GM12878 (cell line): ENCODE data around the gene MBTPS2.

Source experiments
- JUND ChIP-seq: IDR thresholded peaks from 2 replicates; pipeline ENCODE4 v1.6.1; 2012; ENCODE audit warnings: low read depth, mild to moderate bottlenecking, low read length, improper control_type of control experiment, moderate library complexity
- KDM1A ChIP-seq: fragments of 200-600 bp; sonication (generic); IDR thresholded peaks from 2 replicates; pipeline ENCODE4 v1.6.1; 2016; ENCODE audit warnings: borderline replicate concordance
- NR2F1 ChIP-seq: fragments of 450-650 bp; conservative IDR thresholded peaks from 2 replicates; pipeline ENCODE4 v1.6.1; 2017; ENCODE audit warnings: mild to moderate bottlenecking
- POLR2A ChIP-seq: IDR thresholded peaks from 2 replicates; pipeline ENCODE4 v1.6.1; 2011; ENCODE audit warnings: low read depth, mild to moderate bottlenecking, low read length
- SPI1 ChIP-seq: IDR thresholded peaks from 2 replicates; pipeline ENCODE4 v1.6.1; 2011; ENCODE audit warnings: low read depth, mild to moderate bottlenecking, low read length, moderate library complexity, borderline replicate concordance; ENCODE audit not compliant: insufficient read depth
- SREBF1 ChIP-seq: IDR thresholded peaks from 2 replicates; pipeline ENCODE4 v1.6.1; 2012; ENCODE audit warnings: mild to moderate bottlenecking, low read length
- TAF1 ChIP-seq: IDR thresholded peaks from 2 replicates; pipeline ENCODE4 v1.6.1; 2011; ENCODE audit warnings: mild to moderate bottlenecking, low read depth, low read length, borderline replicate concordance
- TCF3 ChIP-seq: IDR thresholded peaks from 2 replicates; pipeline ENCODE4 v1.6.1; 2012; ENCODE audit warnings: low read depth, mild to moderate bottlenecking, low read length, borderline replicate concordance; ENCODE audit not compliant: insufficient read depth
- ZZZ3 ChIP-seq: IDR thresholded peaks from 2 replicates; pipeline ENCODE4 v1.6.1; 2011; ENCODE audit warnings: low read depth; ENCODE audit not compliant: control insufficient read depth, insufficient read length
- TF ChIP-seq, protein P1 (sequence below), 3 experiments: IDR thresholded peaks in 2 of 3; conservative IDR thresholded peaks in 1 of 3; 2 replicates each; pipeline ENCODE4 v1.5.1; 2011; ENCODE audit warnings: low read depth in 3 of 3, low read length in 3 of 3, mild to moderate bottlenecking in 3 of 3, control low read depth in 2 of 3, moderate library complexity in 2 of 3, inconsistent platforms in 1 of 3, mixed read lengths in 1 of 3; ENCODE audit not compliant: control insufficient read depth in 2 of 3, insufficient read depth in 1 of 3; ENCODE audit errors: extremely low read depth in 1 of 3
- TF ChIP-seq, protein P2 (sequence below): IDR thresholded peaks from 2 replicates; pipeline ENCODE4 v1.6.1; 2011; ENCODE audit warnings: mild to moderate bottlenecking, low read depth, low read length, moderate library complexity; ENCODE audit not compliant: insufficient replicate concordance

- no peak for TF ChIP-seq ZZZ3
- no peak for TF ChIP-seq TAF1
- TF ChIP-seq SREBF1, result no peak
- no peak for TF ChIP-seq SPI1
- TF ChIP-seq, protein P1, sequence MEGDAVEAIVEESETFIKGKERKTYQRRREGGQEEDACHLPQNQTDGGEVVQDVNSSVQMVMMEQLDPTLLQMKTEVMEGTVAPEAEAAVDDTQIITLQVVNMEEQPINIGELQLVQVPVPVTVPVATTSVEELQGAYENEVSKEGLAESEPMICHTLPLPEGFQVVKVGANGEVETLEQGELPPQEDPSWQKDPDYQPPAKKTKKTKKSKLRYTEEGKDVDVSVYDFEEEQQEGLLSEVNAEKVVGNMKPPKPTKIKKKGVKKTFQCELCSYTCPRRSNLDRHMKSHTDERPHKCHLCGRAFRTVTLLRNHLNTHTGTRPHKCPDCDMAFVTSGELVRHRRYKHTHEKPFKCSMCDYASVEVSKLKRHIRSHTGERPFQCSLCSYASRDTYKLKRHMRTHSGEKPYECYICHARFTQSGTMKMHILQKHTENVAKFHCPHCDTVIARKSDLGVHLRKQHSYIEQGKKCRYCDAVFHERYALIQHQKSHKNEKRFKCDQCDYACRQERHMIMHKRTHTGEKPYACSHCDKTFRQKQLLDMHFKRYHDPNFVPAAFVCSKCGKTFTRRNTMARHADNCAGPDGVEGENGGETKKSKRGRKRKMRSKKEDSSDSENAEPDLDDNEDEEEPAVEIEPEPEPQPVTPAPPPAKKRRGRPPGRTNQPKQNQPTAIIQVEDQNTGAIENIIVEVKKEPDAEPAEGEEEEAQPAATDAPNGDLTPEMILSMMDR (IDR thresholded peaks at IDR 0.05 in 2 of 3, conservative IDR thresholded peaks at IDR 0.05 in 1 of 3; ENCODE audit: control insufficient read depth in 2 of 3, extremely low read depth in 1 of 3, insufficient read depth in 1 of 3, low read depth in 3 of 3, low read length in 3 of 3), result no peak
- TF ChIP-seq TCF3, result no peak
- TF ChIP-seq, protein P2, sequence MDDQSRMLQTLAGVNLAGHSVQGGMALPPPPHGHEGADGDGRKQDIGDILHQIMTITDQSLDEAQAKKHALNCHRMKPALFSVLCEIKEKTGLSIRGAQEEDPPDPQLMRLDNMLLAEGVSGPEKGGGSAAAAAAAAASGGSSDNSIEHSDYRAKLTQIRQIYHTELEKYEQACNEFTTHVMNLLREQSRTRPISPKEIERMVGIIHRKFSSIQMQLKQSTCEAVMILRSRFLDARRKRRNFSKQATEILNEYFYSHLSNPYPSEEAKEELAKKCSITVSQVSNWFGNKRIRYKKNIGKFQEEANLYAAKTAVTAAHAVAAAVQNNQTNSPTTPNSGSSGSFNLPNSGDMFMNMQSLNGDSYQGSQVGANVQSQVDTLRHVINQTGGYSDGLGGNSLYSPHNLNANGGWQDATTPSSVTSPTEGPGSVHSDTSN, result no peak
- no peak for TF ChIP-seq JUND
- no peak for TF ChIP-seq KDM1A
- no peak for TF ChIP-seq NR2F1
- no peak for TF ChIP-seq POLR2A
Observed at GRCh38 chrX:21853578-21853977, 14.2 kb downstream of the MBTPS2 start.
